Kidney (tissue), 14 donors: Measurements from ENCODE around the gene EIF3F. TPM values are rescaled to one million over a fixed set of nuclear protein-coding genes. Genes with fewer than 3 reads are reported as not detected.

Source experiments
- DNase-seq, 5 donors: peaks; one replicate each; pipeline ENCODE4 v3.0.0-alpha.2; 2013 to 2020
- FAIRE-seq: peaks from 2 replicates; lab custom pipeline; 2012; peaks lifted over from hg19 to GRCh38; lab: Jason Lieb, UNC
- H3K27ac ChIP-seq, 2 donors: one replicate each; pipeline ENCODE4 v1.7.0; 2013; ENCODE audit warnings: low read depth in 2 of 2, low read length in 2 of 2, inconsistent platforms in 1 of 2
- H3K27me3 ChIP-seq: one replicate; pipeline ENCODE4 v1.7.1; 2013; ENCODE audit warnings: low read length, inconsistent platforms; ENCODE audit not compliant: control insufficient read depth, insufficient read depth
- H3K36me3 ChIP-seq, 3 donors: one replicate each; pipeline versions ENCODE4 v1.7.0 to v1.7.1; 2013; ENCODE audit warnings: low read length in 3 of 3, control low read depth in 1 of 3, inconsistent platforms in 1 of 3; ENCODE audit not compliant: insufficient read depth in 3 of 3, control insufficient read depth in 2 of 3
- H3K4me1 ChIP-seq, 3 donors: one replicate each; pipeline versions ENCODE4 v1.7.0 to v1.7.1; 2013; ENCODE audit warnings: low read length in 3 of 3, inconsistent platforms in 1 of 3, low read depth in 1 of 3; ENCODE audit not compliant: control insufficient read depth in 2 of 3, insufficient read depth in 2 of 3
- H3K4me3 ChIP-seq, 3 donors: one replicate each; pipeline versions ENCODE4 v1.7.0 to v1.8.1; 2013; ENCODE audit warnings: low read length in 3 of 3, control low read depth in 1 of 3, inconsistent platforms in 1 of 3
- H3K9ac ChIP-seq, 3 donors: one replicate each; pipeline versions ENCODE4 v1.7.0 to v1.7.1; 2013; ENCODE audit warnings: low read length in 3 of 3, control low read depth in 1 of 3, inconsistent platforms in 1 of 3
- H3K9me3 ChIP-seq, 3 donors: one replicate each; pipeline versions ENCODE4 v1.7.0 to v1.7.1; 2013; ENCODE audit warnings: low read length in 3 of 3, control low read depth in 1 of 3, inconsistent platforms in 1 of 3; ENCODE audit not compliant: control insufficient read depth in 2 of 3, insufficient read depth in 1 of 3
- intact Hi-C: fragments of 100-400 bp; cut with DNase I; formaldehyde crosslinking; loops from one replicate; pipeline ENCODE4 v1.11.1; 2022
- polyA plus RNA-seq: library from polyadenylated mRNA; stranded (reverse); fragments of 350-450 nt; fragmentation: Illumina TruSeq; extraction: RNeasy Lipid Tissue Mini Kit (QIAGEN cat#74804); gene quantifications from one replicate; pipeline ENCODE4 v1.2.3, GENCODE V29; 2014; ENCODE audit warnings: low read depth, low replicate concordance; ENCODE audit not compliant: insufficient read depth
- total RNA-seq: library from RNA; stranded (reverse); fragmentation: NEBNext Ultra II Directional; extraction: Animal tissue kit (Norgen Biotek cat#: 25700); gene quantifications from one replicate; pipeline ENCODE4 v1.2.1, GENCODE V29; 2021
- TF ChIP-seq, protein P1 (sequence below): IDR thresholded peaks from 3 replicates; pipeline ENCODE4 v1.5.1; 2012; ENCODE audit warnings: mild to moderate bottlenecking, moderate library complexity, borderline replicate concordance; ENCODE audit not compliant: insufficient read depth; ENCODE audit errors: extremely low read depth
- donor health status: control.
- donor health status: control.
- donor health status: control.
- donor health status: control.
- donor health status: control.
- donor health status: DM: yes; HTN: yes; CAD: no.
- donor health status: Normal renal cell carcinoma (clear cell type).

The EIF3F gene
- total and polyA plus RNA-seq, 2 donors from 2014 or later, result 174 to 218 TPM

- no peak for DNase-seq
- Histone ChIP-seq H3K9ac (no peak overlapping the region), H3K36me3 (no peaks in the 10 kb centered on the region), H3K27ac (no peak overlapping the region), H3K27me3 (peaks cover 8% of the 10 kb centered on the region), H3K9me3 (no peaks in the 10 kb centered on the region), H3K4me1 (peaks cover 4 to 10% (median 6%) of the 10 kb centered on the region in 3 donors), H3K4me3 (no peak overlapping the region)
- no peak for FAIRE-seq
- intact Hi-C loops, result no loop called here
- TF ChIP-seq, protein P1, sequence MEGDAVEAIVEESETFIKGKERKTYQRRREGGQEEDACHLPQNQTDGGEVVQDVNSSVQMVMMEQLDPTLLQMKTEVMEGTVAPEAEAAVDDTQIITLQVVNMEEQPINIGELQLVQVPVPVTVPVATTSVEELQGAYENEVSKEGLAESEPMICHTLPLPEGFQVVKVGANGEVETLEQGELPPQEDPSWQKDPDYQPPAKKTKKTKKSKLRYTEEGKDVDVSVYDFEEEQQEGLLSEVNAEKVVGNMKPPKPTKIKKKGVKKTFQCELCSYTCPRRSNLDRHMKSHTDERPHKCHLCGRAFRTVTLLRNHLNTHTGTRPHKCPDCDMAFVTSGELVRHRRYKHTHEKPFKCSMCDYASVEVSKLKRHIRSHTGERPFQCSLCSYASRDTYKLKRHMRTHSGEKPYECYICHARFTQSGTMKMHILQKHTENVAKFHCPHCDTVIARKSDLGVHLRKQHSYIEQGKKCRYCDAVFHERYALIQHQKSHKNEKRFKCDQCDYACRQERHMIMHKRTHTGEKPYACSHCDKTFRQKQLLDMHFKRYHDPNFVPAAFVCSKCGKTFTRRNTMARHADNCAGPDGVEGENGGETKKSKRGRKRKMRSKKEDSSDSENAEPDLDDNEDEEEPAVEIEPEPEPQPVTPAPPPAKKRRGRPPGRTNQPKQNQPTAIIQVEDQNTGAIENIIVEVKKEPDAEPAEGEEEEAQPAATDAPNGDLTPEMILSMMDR, result no peak
Observed at GRCh38 chr11:8017071-8017470, 29.9 kb downstream of the EIF3F start.

GRCh38 chr11:8017894-8018483, 30.9 kb downstream of the EIF3F start:
- DNase-seq, result no peak
- intact Hi-C loops, result no loop called here
- Histone ChIP-seq H3K36me3 (no peaks in the 10 kb centered on the region), H3K9me3 (no peaks in the 10 kb centered on the region), H3K27ac (no peak overlapping the region), H3K9ac (no peak overlapping the region), H3K27me3 (peaks cover 8% of the 10 kb centered on the region), H3K4me3 (peak overlapping the region in 1 of 3 donors; percentile 65), H3K4me1 (peaks cover 4 to 15% (median 6%) of the 10 kb centered on the region in 3 donors)
- FAIRE-seq, result no peak
- TF ChIP-seq, protein P1, result no peak

DNA sequence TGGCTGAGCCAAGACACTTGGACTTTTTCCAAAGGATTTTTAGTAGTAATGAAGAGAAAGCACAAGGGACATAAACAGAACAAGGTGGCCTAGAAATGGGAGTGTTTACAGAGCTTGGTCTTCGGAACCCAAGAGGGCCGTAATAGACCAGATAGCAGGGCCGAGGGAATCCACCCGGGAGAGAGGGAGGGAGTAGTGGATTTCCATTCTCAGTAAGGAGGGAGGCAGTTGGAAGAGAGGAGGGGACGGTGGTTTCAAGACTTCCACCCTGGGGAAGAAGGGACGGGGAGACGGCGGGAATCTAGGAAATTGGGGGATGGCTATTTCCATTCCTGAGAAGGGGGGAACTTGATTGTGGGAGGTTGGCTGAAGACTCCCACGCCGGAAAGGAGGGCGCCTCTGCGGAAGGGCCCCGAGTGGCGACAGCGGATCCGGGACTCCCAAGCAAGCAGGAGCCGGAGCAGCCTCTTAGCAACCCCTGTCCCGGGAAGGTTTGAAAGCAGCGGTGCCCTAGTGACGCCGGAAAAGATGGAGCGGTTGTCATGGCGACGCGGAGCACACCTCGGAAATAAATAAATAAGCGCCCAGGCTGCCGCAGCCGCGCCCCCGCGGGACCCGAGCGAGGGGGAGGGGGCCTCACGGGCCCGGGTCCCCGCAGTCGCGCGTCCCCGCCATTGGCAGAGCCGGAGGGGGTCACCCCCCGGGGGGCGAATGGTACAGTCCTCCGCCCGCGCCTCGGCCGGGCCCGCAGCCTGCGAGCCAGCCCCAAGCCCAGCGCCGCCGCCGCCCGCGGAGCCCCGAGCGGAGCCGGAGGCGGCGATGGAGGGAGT, 31.6 kb downstream of the EIF3F start:
- H3K9ac ChIP-seq, result peak overlapping the region in 1 of 3 donors; percentile 79
- peak overlapping the region; percentile 21 to 71 for H3K27ac ChIP-seq
- peak overlapping the region; percentile 17 to 65 (median 61) for H3K4me3 ChIP-seq
- TF ChIP-seq, protein P1, result no peak
- peaks cover 4 to 15% (median 6%) of the 10 kb centered on the region in 3 donors for H3K4me1 ChIP-seq
- H3K9me3 ChIP-seq, result no peaks in the 10 kb centered on the region
- H3K36me3 ChIP-seq, result no peaks in the 10 kb centered on the region
- DNase-seq, result peak; percentile 85 to 92 (median 88)
- no peak for FAIRE-seq
- H3K27me3 ChIP-seq, result peaks cover 8% of the 10 kb centered on the region
- intact Hi-C loops, result no loop called here
